Keratinocyte (primary cell): Measurements from ENCODE around the gene NCOR1. TPM values are rescaled to one million over a fixed set of nuclear protein-coding genes. Genes with fewer than 3 reads are reported as not detected.
A peak's percentile ranks its signal among the peaks of the same experiment; 100 is the strongest.

Experiments
- DNase-seq: peaks from one replicate; pipeline ENCODE4 v3.0.0-alpha.2; 2011; ENCODE audit warnings: low read depth, missing footprints, low spot score
- FAIRE-seq: peaks from 2 replicates; lab custom pipeline; 2011; peaks lifted over from hg19 to GRCh38; lab: Jason Lieb, UNC
- H2AFZ ChIP-seq: 2 replicates; pipeline ENCODE4 v1.6.0; 2012; ENCODE audit warnings: low read length, control low read depth, inconsistent platforms; ENCODE audit not compliant: control insufficient read depth
- H3K27ac ChIP-seq: 2 replicates; pipeline ENCODE4 v1.5.1; 2011; ENCODE audit warnings: low read length; ENCODE audit not compliant: control insufficient read depth, insufficient read depth
- H3K27me3 ChIP-seq: 3 replicates; pipeline ENCODE4 v1.6.0; 2011; ENCODE audit warnings: low read length; ENCODE audit not compliant: control insufficient read depth, insufficient read depth; ENCODE audit errors: extremely low read depth
- H3K36me3 ChIP-seq, 2 experiments: 2 replicates in 1 of 2; 3 replicates in 1 of 2; pipeline ENCODE4 v1.5.1; 2011; ENCODE audit warnings: low read length in 2 of 2, mild to moderate bottlenecking in 1 of 2; ENCODE audit not compliant: control insufficient read depth in 2 of 2, insufficient read depth in 2 of 2; ENCODE audit errors: extremely low read depth in 1 of 2
- H3K4me1 ChIP-seq: 3 replicates; pipeline ENCODE4 v1.5.1; 2011; ENCODE audit warnings: low read length; ENCODE audit not compliant: control insufficient read depth, insufficient read depth; ENCODE audit errors: extremely low read depth
- H3K4me2 ChIP-seq: 3 replicates; pipeline ENCODE4 v1.6.0; 2011; ENCODE audit warnings: low read depth, low read length; ENCODE audit not compliant: control insufficient read depth, insufficient read depth; ENCODE audit errors: extremely low read depth
- H3K4me3 ChIP-seq, 3 experiments: fragments of 200-600 bp in 1 of 3; sonication (generic) in 1 of 3; 2 replicates in 2 of 3; 3 replicates in 1 of 3; pipeline ENCODE4 v1.5.1; 2011 to 2016; ENCODE audit warnings: low read length in 3 of 3, mild to moderate bottlenecking in 3 of 3, control low read depth in 2 of 3, inconsistent platforms in 1 of 3, low read depth in 1 of 3, mixed read lengths in 1 of 3, mixed run types in 1 of 3, moderate library complexity in 1 of 3; ENCODE audit not compliant: control insufficient read depth in 2 of 3, insufficient read depth in 2 of 3; ENCODE audit errors: extremely low read depth in 1 of 3
- H3K79me2 ChIP-seq: 2 replicates; pipeline ENCODE4 v1.6.0; 2012; ENCODE audit warnings: low read length; ENCODE audit not compliant: control insufficient read depth, insufficient read depth
- H3K9ac ChIP-seq: 3 replicates; pipeline ENCODE4 v1.6.0; 2011; ENCODE audit warnings: low read length; ENCODE audit not compliant: control insufficient read depth, insufficient read depth; ENCODE audit errors: extremely low read depth
- H3K9me1 ChIP-seq: 3 replicates; pipeline ENCODE4 v1.6.0; 2011; ENCODE audit warnings: low read length; ENCODE audit not compliant: control insufficient read depth, insufficient read depth; ENCODE audit errors: extremely low read depth
- H3K9me3 ChIP-seq: 2 replicates; pipeline ENCODE4 v1.5.1; 2012; ENCODE audit warnings: low read depth, low read length; ENCODE audit not compliant: control insufficient read depth
- H4K20me1 ChIP-seq: 3 replicates; pipeline ENCODE4 v1.6.0; 2011; ENCODE audit warnings: low read length; ENCODE audit not compliant: control insufficient read depth, insufficient read depth; ENCODE audit errors: extremely low read depth
- EZH2 ChIP-seq: IDR thresholded peaks from one replicate; pipeline ENCODE4 v1.6.1; 2012; ENCODE audit warnings: inconsistent platforms, mild to moderate bottlenecking, low read length, moderate library complexity
- dilution Hi-C: fragments of 300-500 bp; cut with MboI; formaldehyde crosslinking; loops from one replicate; pipeline ENCODE4 v1.7.0; 2020; ENCODE audit warnings: low sequenced_read_pairs; ENCODE audit not compliant: extremely low pct_ligation_motif_present
- polyA plus RNA-seq, 5 experiments: library from polyadenylated mRNA; depleted of rRNA in 3 of 5; stranded (reverse) in 3 of 5; stranded (forward) in 1 of 5; unstranded in 1 of 5; fragments of >200 nt; gene quantifications; 1 replicate in 1 of 5; 2 replicates in 3 of 5; 3 replicates in 1 of 5; pipeline versions ENCODE4 v1.2.1 to v1.2.3, GENCODE V29; 2011 to 2012; ENCODE audit warnings: missing spikeins in 2 of 5, low read depth in 1 of 5, low replicate concordance in 1 of 5
- TF ChIP-seq, protein P1 (sequence below), 3 experiments: IDR thresholded peaks in 1 of 3; conservative IDR thresholded peaks in 1 of 3; optimal IDR thresholded peaks in 1 of 3; 2 replicates in 2 of 3; 3 replicates in 1 of 3; pipeline versions ENCODE3 to v1.5.1; 2011; ENCODE audit warnings: low read length in 3 of 3, mild to moderate bottlenecking in 3 of 3, moderate library complexity in 2 of 3, control low read depth in 1 of 3, inconsistent platforms in 1 of 3; ENCODE audit not compliant: insufficient read depth in 2 of 3; ENCODE audit errors: extremely low read depth in 1 of 3

Gene NCOR1
- polyA plus RNA-seq, 1 donor (not counting 4 experiments of a cell fraction or from before 2014, with no cell fraction given), result 59.8 TPM

DNA sequence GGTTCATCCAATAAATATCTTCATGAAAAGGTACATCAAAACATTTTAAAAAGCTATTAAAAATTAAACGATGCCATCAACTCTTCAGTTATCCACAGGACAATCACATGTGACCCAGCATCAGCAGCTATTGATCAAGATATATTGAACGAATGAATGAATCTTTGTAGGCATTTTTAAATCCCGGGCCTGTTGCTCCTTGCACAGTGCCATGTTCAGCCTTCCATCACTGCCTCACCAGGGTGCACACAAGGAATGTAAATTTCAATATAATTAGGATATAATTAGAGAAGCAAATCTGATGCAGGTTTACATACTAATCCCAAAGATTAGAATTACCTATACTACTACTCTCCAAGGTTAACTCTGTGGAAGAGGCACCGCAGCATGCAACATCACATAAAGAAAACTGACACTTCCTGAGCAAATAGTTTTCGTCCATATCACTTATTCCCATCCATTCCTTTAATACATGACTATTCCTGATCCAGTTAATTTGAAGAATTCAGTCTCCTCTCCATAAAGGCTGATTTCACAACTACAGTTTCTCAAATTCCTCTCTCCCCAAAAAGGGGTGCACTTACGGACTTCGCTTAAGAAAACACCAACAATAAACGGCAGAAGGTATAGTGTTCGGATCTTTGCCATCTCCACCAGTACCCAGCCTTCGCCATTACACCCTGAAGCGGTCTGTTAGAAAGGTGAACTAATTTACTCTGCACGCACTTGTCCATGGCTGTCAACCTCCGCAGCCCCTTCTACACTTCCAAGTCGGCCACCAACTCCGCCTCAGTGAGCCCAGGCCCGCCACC is 938 bp downstream of the NCOR1 start:
- Histone ChIP-seq H3K4me2 (peak overlapping the region; percentile 65), H2AFZ (peak overlapping the region; percentile 50), H3K9ac (peak overlapping the region; percentile 92), H3K27ac (peak overlapping the region; percentile 79), H3K27me3 (no peaks in the 10 kb centered on the region), H3K9me1 (no peaks in the 10 kb centered on the region), H3K4me3 (peak overlapping the region; percentile 86 to 93 (median 89)), H3K4me1 (no peaks in the 10 kb centered on the region), H3K36me3 (no peaks in the 10 kb centered on the region), H4K20me1 (no peaks in the 10 kb centered on the region), H3K9me3 (no peaks in the 10 kb centered on the region), H3K79me2 (peaks cover 87% of the 10 kb centered on the region)
- FAIRE-seq (no peak), DNase-seq (no peak)
- no peak for TF ChIP-seq EZH2
- TF ChIP-seq, protein P1, sequence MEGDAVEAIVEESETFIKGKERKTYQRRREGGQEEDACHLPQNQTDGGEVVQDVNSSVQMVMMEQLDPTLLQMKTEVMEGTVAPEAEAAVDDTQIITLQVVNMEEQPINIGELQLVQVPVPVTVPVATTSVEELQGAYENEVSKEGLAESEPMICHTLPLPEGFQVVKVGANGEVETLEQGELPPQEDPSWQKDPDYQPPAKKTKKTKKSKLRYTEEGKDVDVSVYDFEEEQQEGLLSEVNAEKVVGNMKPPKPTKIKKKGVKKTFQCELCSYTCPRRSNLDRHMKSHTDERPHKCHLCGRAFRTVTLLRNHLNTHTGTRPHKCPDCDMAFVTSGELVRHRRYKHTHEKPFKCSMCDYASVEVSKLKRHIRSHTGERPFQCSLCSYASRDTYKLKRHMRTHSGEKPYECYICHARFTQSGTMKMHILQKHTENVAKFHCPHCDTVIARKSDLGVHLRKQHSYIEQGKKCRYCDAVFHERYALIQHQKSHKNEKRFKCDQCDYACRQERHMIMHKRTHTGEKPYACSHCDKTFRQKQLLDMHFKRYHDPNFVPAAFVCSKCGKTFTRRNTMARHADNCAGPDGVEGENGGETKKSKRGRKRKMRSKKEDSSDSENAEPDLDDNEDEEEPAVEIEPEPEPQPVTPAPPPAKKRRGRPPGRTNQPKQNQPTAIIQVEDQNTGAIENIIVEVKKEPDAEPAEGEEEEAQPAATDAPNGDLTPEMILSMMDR (optimal IDR thresholded peaks at IDR 0.05 in 1 of 3, IDR thresholded peaks at IDR 0.05 in 1 of 3, conservative IDR thresholded peaks at IDR 0.05 in 1 of 3; ENCODE audit: extremely low read depth in 1 of 3, insufficient read depth in 2 of 3, low read length in 3 of 3), result no peak
- dilution Hi-C loops, result no loop called here

DNA sequence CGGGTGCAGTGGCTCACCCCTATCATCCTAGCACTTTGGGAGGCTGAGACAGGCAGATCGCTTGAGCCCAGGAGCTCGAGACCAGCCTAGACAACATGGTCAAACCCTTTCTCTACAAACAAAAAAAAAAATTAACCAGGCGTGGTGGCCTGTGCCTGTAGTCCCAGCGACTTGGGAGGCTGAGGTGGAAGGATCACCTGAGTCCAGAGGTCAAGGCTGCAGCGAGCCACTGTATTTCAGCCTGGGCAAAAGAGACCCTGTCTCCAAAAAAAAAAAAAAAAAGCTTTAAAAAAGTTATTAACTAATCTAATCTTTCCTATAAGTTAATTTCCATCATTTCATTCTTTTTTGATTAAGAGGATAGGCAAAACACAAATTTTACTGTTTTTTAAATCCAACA is 2.5 kb downstream of the NCOR1 start:
- FAIRE-seq, result no peak
- H4K20me1 ChIP-seq, result no peaks in the 10 kb centered on the region

More for the DNA sequence above, 2.5 kb downstream of the NCOR1 start:
- Histone ChIP-seq H3K27ac (no peak overlapping the region), H3K36me3 (no peaks in the 10 kb centered on the region), H3K9me3 (no peaks in the 10 kb centered on the region), H3K4me2 (no peak overlapping the region), H3K9ac (no peak overlapping the region), H3K9me1 (no peaks in the 10 kb centered on the region), H3K4me3 (no peak overlapping the region), H3K79me2 (peaks cover 81% of the 10 kb centered on the region), H3K4me1 (no peaks in the 10 kb centered on the region), H3K27me3 (no peaks in the 10 kb centered on the region), H2AFZ (no peak overlapping the region)
- DNase-seq, result no peak
- dilution Hi-C loops, result no loop called here
- TF ChIP-seq, protein P1 (optimal IDR thresholded peaks at IDR 0.05 in 1 of 3, IDR thresholded peaks at IDR 0.05 in 1 of 3, conservative IDR thresholded peaks at IDR 0.05 in 1 of 3; ENCODE audit: extremely low read depth in 1 of 3, insufficient read depth in 2 of 3, low read length in 3 of 3), result no peak
- no peak for TF ChIP-seq EZH2
